CD4-positive, alpha-beta T cell treated with Interleukin-4 for 4 hours (primary cell): ENCODE data around the gene PIP4P1.
"Not testable (repeated sequence)": the region's sequence is repeated elsewhere in the genome, so short reads cannot be mapped to it uniquely, and the experiment has no call there.

Experiments used
- DNase-seq: peaks from one replicate; pipeline ENCODE4 v3.0.0-alpha.2; 2020

PIP4P1 gene

DNA sequence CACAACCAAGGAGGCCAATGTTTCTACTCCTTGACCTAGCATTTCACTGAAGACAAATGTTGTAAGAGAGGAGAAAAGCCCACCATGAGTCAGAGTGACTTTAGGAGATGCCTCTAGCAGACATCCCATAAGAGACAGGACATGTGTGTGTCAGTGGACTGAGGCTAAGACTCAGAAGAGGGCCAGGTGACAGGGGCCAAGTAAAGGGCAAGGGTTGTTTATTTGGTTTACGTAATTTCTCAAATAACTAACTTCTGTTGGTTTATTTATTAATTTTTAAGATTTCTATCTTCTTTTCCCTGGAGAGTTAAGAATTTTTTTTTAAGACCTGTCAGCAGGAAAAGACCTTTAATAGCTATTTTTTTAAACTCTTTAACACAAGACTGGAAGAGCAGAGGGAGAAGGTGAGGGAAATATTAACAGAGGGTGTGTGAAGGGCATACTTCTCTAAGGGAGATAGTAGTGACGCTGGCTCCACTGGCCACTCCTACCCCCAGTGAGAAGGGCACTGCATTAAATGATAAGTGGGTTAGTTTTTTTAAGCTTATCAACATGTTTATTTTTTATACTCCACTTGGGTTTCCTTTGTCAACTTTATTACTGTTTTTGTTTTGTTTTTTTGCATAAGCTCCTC lies 11.4 kb upstream of the PIP4P1 start:
- no peak for DNase-seq

DNA sequence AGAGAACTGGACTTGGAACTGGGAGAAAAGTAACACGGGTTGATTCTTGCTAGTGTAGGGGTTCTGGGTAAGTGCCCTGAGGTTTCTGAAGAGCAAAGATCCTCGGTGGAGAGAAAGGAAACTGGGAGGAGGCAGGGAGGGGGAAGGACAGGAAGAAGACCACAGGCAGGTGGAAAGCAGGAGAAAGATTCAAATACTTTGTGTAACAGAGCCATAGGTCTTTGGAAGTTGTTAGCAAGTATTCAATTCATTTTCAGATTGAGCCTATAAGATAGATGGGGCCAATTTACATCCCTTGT lies 9.3 kb upstream of the PIP4P1 start:
- no peak for DNase-seq

DNA sequence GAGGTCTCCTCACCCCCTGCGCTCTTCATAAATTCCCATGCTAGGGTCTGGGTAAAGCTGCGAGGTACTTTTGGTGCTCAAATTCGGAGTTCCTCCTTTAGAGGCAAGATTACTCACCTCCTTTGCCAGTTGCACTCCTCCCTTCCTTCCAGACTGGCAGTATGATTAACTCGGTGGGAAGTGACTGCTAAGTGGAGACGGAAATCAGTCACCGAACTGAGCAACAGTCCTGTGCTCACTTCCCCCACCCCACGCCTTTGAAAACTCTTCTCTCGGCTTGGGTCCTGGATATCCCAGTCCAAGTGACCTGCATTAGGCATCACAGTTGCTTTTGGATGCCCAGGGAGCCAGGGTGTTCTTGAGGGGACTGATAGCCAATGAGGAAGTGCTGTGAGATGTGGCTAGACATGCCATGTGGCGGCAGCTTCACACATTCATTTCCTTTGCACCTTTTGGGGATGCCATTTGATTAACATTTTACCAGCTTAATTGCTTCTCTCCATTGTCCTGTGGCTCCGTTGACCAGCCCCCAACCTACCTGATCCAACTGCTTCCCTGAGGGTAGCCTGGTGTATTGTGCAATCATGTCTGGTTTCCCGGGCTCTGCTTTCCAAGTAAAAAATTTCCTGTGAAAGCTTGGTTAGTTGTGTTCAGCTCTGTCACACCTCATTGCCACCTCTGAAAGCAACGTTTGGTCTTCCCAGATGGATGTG lies 8.8 kb upstream of the PIP4P1 start:
- peak; percentile 82 for DNase-seq

DNA sequence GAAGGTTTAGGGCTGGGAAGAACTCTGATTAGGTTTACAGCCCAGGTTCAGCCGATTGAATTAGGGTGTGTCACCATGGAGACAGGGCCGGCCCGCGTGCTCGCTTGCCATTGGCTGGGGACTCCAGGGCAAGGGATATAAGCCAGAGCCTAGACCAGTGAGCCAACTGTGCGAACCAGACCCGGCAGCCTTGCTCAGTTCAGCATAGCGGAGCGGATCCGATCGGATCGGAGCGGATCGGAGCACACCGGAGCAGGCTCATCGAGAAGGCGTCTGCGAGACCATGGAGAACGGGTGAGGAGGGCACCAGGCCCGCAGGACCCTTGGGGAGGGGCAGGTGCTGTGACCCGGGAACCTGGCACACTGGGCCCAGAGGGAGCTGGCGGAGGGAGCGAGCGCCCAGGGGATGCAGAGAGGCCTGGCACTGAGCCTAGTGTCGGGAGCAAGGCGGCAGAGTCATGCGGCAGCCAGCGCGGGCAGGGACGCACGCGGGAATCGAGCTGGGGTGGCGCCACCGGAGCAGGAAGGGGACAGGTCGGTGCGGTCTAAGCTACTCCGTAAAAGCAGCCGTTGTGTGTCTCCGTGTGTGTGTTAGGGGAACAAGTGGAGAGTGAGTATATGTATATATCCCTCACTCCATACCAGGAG lies 8.1 kb upstream of the PIP4P1 start, which contains the start of gene PNP:
PNP (plus strand) TSS at position 165 of the 648 bp plus-strand sequence; CDS start at position 284, 119 bp downstream.
- DNase-seq = peak; percentile 94

DNA sequence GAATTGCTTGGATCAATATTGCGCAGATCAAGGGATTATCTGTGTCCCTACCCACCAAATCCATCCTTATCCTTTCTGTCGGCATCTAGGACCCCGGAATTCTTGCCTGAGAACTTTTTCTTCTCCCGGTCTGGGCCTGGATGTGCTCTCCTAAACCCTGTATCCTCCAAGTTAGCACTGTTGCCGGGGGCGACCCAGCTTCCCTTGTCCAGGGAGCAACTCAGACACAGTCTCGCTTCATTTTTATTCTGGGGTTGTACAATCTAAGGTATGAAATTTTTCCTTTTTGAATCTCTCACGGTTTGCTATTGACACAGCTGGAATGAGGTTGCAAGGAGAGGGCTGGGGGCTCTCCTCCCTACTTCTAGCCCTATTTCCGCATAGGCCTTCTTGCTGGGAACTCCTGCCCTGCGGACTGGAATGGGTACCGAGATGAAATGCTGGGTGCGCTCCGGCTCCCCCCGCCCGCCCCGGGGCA lies 7.6 kb upstream of the PIP4P1 start:
- no peak for DNase-seq

DNA sequence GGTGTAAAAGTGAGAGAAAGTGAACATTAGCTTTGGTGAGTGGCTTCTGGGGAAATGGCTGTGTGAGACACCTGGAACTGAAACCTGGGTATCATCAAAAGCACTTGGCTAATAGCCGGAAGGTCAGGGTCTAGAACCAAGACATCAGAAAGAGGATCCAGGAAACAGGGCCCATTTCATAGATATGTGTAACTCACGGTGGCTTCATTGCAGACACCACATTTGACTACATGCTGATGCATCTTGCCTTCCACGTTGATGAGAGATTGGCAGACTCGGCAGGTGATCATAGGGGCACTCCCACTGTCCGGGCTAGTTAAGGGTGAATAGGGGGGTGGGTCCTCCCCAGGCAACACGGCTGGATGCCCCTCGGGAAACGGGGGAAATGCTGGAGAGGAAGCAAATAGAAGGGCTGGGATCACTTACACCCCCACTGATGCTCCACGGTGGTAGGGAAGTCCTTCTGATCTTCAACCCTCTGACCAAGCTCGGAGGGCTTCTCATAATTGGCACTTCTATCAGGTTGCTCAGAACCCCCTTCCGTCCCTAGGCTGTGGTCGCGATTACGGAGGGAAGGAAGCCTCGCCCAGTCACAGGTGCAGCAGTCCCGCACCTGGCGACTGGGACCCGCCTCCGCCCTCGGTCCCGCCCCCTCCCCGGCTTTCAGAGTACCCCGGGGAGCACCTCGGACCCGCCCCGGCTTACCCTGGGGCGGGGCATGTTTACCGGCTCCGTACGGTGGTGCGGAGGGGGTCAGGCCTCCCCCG lies 593 bp downstream of the PIP4P1 start:
- peak; percentile 57 for DNase-seq

DNA sequence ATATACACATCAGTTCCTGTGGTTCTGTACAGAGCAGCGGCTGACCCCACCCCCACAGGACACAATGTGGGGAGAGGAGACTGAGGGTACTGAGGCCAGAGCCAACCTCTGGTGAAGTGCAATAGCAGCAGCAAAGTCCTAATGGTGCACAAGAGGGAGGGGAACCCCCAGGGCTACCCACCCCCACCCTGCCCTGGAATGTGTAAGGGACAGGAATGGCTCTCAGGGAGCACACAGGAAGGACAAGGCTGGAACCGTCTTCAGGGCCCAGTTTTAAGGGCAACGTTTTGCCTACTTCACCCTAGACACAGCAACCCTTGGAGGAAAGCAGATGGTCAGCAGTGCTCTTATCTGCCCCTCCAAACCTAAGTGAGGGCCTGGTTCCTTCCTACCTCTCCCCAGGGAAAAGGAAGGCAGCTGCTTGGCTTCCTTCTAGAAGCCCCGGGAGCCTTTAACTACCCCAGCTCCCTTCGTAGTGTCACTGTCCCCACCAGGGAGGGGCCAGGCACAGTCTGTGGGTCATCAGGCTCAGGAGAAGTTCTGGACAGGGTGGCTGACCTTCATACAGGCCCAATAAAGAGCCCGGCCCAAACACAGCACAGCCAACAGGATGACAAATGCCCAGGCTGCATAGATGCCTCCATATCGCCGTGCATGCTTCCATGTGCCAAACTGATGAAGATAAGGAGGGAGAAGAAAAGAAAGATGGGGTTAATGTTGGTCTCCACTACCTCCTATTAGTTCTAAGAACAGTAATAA lies 3.0 kb downstream of the PIP4P1 start:
- DNase-seq = no peak

DNA sequence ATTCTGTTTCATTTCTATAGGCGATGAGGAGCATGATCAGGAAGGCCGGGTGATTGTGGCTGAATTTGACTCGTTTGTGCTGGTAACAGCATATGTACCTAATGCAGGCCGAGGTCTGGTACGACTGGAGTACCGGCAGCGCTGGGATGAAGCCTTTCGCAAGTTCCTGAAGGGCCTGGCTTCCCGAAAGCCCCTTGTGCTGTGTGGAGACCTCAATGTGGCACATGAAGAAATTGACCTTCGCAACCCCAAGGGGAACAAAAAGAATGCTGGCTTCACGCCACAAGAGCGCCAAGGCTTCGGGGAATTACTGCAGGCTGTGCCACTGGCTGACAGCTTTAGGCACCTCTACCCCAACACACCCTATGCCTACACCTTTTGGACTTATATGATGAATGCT lies 4.3 kb downstream of the PIP4P1 start:
- no peak for DNase-seq

DNA sequence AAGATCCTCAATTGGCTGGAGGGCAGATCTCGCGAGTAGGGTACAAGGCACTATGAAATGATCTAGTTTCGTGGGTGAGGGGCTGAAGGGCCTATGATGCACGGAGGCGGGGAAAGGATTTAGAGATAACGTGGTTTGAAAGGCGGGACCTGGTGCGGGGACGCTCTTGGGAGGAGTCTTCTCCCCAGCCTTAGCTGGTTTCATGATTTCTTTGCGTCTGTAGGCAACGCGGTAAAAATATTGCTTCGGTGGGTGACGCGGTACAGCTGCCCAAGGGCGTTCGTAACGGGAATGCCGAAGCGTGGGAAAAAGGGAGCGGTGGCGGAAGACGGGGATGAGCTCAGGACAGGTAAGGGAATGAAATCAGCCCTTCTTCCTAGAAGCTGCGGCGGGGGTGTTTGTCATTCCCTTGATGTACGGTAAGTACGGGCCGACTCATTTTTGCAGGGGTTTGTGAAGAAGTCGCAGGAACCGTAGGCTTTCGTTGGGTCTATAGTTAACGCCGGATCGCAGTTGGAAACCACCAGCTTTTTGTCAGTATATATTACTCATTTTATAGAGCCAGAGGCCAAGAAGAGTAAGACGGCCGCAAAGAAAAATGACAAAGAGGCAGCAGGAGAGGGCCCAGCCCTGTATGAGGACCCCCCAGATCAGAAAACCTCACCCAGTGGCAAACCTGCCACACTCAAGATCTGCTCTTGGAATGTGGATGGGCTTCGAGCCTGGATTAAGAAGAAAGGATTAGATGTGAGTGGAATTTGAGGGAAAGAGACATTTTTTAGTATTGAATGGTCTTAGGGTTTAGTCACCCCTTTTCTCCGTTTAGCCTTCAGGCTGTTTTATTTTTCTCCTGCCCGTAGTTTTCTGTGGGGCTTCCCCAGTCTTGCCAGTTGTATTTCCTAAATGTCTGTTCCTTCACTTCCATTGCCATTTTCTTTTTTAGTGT lies 5.6 kb downstream of the PIP4P1 start:
- peak; percentile 24 for DNase-seq

DNA sequence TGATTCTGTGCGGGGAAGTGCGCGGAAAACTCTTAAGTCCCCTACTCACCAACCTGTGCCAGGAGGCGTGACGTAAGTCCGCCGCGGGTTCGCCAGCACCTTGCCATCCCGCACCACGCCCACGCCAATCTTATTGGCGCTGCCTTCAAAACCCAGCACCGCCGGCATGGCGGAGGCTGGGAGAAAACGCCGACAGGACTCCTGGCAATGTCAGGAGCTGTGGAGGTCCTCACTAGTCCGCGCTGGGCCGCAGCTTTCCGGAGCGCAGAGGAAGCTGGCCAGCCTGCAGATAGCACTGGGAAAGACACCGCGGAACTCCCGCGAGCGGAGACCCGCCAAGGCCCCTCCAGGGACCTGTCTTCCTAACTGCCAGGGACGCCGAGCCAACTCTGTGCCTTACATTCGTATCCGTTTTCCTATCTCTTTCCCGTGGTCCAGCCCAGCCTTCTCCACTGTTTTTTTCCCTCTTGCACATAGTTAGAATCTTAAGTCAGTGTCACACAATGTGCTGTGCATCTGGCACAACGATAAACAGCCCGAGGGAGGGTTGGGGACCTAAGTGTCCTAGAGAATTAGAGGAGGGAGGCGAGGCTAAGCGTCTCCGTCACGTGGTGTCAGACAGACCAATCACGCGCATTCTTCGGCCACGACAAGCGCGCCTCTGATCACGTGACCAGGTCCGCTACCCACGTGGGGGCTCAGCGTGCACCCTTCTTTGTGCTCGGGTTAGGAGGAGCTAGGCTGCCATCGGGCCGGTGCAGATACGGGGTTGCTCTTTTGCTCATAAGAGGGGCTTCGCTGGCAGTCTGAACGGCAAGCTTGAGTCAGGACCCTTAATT lies 6.5 kb downstream of the PIP4P1 start, which contains the start of the genes APEX1 and OSGEP:
APEX1 (plus strand) TSS at position 711 of the 839 bp plus-strand sequence. CDS start 420 bp downstream, outside the sequence.
OSGEP (minus strand) TSS at position 297 of the 839 bp plus-strand sequence; CDS start at position 168, 129 bp downstream.
- DNase-seq = peak; percentile 99

DNA sequence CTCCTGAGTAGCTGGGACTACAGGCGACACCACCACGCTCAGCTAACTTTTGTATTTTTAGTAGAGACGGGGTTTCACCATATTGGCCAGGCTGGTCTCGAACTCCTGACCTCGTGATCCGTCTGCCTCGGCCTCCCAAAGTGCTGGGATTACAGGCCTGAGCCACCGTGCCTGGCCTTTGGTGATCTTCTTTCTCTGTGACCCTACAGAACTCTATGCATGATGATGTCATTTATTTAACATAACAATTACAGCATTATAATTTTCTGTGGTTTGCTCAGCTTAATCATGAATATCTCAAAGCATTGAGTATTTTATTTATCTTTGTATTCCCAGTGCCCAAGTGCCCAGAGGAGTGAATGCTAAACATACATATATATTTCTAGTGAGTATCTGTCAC lies 8.4 kb downstream of the PIP4P1 start:
- DNase-seq = not testable (repeated sequence)

DNA sequence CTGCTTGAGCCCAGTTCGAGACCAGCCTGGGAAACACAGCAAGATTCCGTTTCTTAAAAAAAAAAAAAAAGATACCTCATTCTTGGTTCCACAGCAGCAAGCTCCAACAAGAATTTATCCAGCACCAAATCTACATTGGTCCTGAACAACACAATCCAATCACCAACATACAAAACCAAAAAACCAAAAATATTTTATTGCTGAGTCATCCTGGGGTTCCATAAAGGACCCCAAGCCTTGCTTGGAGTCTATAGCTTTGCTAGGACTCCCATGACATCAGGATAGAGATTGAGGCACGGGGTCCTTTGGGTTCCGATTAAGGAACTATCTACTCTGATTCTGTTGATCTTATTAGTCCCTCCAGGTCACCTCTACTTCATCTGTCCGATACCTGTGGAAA lies 14.3 kb downstream of the PIP4P1 start:
- no peak for DNase-seq

DNA sequence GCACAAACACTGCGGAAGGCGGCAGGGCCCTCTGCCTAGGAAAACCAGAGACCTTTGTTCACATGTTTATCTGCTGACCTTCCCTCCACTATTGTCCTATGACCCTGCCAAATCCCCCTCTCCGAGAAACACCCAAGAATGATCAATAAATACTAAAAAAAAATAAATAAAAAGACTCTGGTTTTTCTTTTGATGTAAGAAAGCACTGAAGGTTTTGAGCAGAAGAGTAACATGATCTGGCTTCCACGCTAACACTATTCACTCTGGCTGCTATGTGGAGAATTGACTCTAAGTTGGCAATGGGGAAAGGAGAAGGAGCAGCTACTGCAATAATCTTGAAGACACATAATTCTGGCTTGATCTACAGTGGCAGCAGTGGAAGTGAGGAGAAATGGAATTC lies 17.6 kb downstream of the PIP4P1 start:
- DNase-seq = not testable (repeated sequence)

DNA sequence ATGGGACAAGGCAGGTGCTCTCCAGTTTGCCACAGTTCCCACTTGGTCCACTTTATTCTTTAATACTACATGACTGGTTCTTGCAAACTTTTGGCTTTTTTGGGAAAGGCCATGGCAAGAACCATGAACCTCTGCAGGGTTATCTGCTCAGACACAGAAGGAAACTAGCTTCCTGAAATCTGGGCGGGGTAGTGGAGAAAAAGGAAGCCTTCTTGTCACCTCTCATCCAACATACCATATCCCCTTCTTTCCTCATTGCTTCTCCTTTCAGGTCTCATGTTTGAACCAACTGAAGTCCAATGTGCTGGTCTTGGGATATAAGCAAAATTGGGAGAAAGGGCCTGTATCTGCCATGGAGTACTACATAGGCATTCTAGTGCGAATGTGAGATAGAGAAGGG lies 19.8 kb downstream of the PIP4P1 start:
- no peak for DNase-seq

DNA sequence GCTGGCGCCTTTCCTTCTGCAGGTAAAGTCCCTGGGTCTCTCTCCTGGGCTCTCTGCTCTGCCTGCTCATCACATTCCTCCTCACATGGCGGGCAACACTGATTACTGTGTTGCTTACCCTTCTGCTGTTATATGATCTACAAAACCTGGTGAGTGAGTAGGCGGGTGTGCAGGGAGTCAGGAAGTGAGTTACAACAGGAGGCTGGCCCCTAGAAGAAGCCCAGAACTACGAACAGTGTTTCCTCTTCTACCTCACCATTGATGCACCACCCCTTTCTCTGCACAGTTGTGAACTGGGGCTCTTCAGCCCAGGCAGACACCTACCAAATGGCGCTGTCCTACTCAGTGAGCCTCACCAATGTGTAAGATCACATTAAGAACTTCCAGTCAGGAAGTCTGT lies 20.4 kb downstream of the PIP4P1 start:
- peak; percentile 18 for DNase-seq

DNA sequence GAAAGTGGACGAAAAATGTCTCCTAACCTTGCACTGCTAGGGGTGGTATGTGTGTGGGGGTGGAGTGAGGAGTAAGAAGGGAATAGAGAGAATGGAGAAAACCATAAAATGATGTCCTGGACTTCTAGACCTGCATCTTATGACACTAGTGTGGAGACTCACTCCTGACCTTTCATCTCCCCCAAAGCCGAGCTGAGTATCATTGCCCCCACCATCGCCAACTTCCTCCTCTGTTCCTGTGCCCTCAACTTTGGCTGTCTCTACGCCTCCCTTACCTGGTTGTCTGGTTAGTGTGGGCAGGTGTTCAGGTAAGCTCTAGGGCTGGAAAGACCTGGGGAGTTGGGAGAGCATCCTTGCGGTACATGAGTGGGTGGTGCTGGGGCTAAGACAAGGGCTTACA lies 20.8 kb downstream of the PIP4P1 start:
- no peak for DNase-seq

DNA sequence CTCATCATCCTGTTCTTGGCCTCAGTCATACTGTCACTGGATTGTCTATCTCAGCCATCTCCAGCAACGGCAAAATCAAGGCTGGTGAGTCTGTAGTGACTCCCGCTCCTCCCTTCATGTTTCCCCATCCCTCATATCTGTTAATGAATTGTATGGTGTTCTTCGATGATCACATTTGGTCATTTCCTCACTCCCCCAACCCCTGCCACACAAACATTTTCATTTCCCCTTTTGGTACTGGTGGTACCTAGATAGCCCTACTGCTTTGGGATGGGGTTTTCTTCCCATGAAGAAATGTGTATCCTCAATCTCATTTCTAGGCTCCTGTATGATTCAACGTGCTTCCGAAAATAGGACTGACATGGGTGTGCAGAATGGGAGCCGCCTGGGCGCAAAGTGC lies 22.6 kb downstream of the PIP4P1 start:
- no peak for DNase-seq

DNA sequence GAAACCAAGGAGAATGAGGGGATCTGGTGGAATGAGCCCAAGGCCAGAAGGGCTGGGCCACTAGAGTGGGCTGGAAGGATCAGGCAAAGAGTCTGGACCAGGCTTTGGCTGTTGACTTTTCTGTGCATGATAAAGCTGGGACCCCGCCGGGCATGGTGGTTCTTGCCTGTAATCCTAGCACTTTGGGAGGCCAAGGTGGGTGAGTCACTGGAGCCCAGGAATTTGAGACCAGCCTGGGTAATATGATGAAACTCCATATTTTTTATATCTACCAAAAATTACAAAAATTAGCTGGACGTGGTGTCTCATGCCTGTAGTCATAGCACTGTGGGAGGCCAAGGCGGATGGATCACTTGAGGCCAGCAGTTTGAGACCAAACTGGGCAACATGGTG lies 24.9 kb downstream of the PIP4P1 start:
- no peak for DNase-seq

DNA sequence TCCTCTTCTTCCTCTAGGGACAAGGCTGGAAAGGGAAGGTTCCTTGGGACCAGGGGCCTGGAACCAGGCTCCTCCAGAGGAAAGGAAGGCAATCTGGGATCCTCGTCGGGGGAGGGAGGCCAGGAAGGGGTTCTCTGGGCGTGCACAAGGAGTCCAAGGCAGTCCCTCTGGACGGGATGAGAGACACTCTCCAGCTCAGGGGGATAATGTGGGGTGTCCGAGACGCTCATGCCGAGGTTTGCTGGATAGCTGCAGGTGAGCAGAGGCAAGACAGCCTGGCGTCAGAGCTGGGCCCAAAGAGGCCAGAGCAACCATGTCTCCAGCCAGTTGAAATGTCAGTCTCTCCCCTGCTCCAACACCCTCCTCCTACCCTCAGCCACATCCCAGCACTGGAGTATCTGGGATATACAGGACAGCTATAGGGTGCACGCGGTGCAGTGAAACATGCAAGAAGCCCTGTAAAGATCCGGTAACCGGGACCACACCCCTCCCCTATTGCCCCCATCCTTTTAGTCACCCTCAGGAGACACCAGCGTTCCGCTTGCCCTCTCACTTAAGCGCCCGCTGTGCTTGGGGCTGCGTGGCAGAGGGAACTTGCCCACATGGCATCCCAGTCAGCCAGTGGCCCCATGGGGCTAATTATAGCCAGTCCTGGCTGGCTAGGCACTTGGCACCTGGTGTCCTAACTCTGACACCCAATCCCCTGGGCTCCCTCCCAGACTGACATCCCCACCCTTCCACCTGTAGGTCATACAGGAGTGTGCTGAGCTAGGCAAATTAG lies 25.5 kb downstream of the PIP4P1 start, which contains the start of gene KLHL33:
KLHL33 (minus strand) TSS at position 585 of the 781 bp plus-strand sequence; CDS start at position 230, 355 bp downstream.
- no peak for DNase-seq
